ENCODE measurements around the gene ASB6.

- TF ChIP-seq NFKB2 (CRISPR knock-in tag; IDR thresholded peaks at IDR 0.05; ENCODE audit: borderline replicate concordance): peak; percentile 49; the same call in 1 of the 2 replicates
- peak; percentile 70; the same call in 1 of the 2 replicates for TF ChIP-seq TMF1 (CRISPR knock-in tag; IDR thresholded peaks at IDR 0.05; ENCODE audit: low read depth)
- peak; percentile 98 for TF ChIP-seq MYC (CRISPR knock-in tag; IDR thresholded peaks at IDR 0.05; ENCODE audit: borderline replicate concordance)
- TF ChIP-seq, protein P1, sequence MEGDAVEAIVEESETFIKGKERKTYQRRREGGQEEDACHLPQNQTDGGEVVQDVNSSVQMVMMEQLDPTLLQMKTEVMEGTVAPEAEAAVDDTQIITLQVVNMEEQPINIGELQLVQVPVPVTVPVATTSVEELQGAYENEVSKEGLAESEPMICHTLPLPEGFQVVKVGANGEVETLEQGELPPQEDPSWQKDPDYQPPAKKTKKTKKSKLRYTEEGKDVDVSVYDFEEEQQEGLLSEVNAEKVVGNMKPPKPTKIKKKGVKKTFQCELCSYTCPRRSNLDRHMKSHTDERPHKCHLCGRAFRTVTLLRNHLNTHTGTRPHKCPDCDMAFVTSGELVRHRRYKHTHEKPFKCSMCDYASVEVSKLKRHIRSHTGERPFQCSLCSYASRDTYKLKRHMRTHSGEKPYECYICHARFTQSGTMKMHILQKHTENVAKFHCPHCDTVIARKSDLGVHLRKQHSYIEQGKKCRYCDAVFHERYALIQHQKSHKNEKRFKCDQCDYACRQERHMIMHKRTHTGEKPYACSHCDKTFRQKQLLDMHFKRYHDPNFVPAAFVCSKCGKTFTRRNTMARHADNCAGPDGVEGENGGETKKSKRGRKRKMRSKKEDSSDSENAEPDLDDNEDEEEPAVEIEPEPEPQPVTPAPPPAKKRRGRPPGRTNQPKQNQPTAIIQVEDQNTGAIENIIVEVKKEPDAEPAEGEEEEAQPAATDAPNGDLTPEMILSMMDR (CRISPR knock-in tag; IDR thresholded peaks at IDR 0.05): no peak
- 0 out of 2 replicates have a peak, but pooled peaks have one; percentile 75 for TF ChIP-seq ZBTB46 (CRISPR knock-in tag; IDR thresholded peaks at IDR 0.05; ENCODE audit: borderline replicate concordance)
- TF ChIP-seq ZMYM3 (CRISPR knock-in tag; IDR thresholded peaks at IDR 0.05): peak; percentile 60; the same call in 1 of the 2 replicates
- TF ChIP-seq HMG20A (CRISPR knock-in tag; IDR thresholded peaks at IDR 0.05; ENCODE audit: borderline replicate concordance): peak; percentile 87; the same call in 1 of the 2 replicates
- TF ChIP-seq AFF4 (CRISPR knock-in tag; IDR thresholded peaks at IDR 0.05): no peak
- TF ChIP-seq DRAP1 (CRISPR knock-in tag; IDR thresholded peaks at IDR 0.05): peak; percentile 66; the same call in 1 of the 2 replicates
- no peak for TF ChIP-seq EZH2 (conservative IDR thresholded peaks at IDR 0.05; ENCODE audit: low read depth, low read length)
- TF ChIP-seq SNAPC4 (CRISPR knock-in tag; IDR thresholded peaks at IDR 0.05): peak; percentile 81; the same call in 1 of the 2 replicates
These were observed 44.4 kb downstream of the ASB6 start for GRCh38 chr9:129597355-129598088.
